ENCODE data around the gene HOXD13. TPM values are rescaled to one million over a fixed set of nuclear protein-coding genes. Genes with fewer than 3 reads are reported as not detected.

HOXD13 gene
- total RNA-seq, 2 experiments from 2014 or later, result not detected

DNA sequence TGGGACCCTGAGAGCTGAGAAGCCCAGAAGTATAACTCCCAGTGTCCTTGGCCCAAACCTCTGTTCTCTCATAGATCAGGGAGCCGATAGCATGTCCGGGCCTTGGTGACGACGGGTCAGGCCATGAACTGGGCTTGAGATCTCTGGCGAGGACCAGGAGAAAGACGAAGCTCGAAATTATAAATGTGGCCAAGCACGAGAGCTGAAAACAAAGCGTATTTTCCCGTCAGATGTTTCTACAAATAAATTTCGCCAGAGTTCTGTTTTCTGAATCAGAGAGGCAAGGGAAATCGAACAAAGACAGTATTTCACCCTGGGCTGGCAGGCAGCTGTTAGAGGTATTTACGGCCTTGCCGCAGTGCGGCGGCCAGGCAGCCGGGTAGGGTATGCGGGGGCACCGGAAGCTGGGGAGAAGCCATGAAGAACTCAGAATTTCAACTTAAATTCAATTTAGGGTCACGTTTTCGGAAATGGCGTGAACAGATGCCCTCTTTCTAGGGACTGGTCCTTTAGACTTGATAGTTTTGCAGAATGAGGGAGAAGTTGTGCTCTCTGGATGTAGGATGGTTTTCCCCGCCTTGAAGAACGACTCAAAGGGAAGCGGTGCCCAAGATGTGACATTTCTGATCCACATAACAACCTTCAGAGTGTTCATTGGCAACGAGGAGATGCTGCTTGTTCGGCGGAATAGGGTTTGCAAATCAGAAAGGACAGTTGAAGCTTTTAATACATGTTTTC is 46.6 kb downstream of the HOXD13 start:
- peaks cover 91 to 98% of the 10 kb centered on the region in 2 experiments for H3K27me3 ChIP-seq (ENCODE audit: control insufficient read depth in 1 of 2, insufficient read depth in 2 of 2, low read length in 2 of 2)
- no peak for ATAC-seq (ENCODE audit: poor library complexity)
- ChIA-PET CTCF (interaction anchor here (0.7 to 1.1 kb wide), 2 partner anchors 12 to 316 kb away, joined by 3 read pairs; no protein-coding TSS in a partner anchor), POLR2A (interaction anchor here (1.0 to 1.2 kb wide), 2 partner anchors 12 to 316 kb away, joined by 3 read pairs; no protein-coding TSS in a partner anchor)
- DNase-seq, result no peak
- Mint-ChIP-seq H3K9me3 (peaks cover 4% of the 10 kb centered on the region), H3K27me3 (peaks cover 95% of the 10 kb centered on the region), H3K4me3 (peak overlapping the region; percentile 40), H3K36me3 (ENCODE audit: low read depth) (peaks cover 3% of the 10 kb centered on the region), H3K27ac (no peak overlapping the region), H3K4me1 (ENCODE audit: low read depth) (peaks cover 41% of the 10 kb centered on the region)
- intact Hi-C loops (cut with DNase I, micrococcal nuclease), result loop anchor here in 1 of 2 experiments (10.0 kb wide), 1 partner anchor 1276 kb away; no protein-coding TSS in a partner anchor
- H3K36me3 ChIP-seq (ENCODE audit: insufficient read depth, low read length), result no peaks in the 10 kb centered on the region
- H3K9me3 ChIP-seq (ENCODE audit: control insufficient read depth in 1 of 2, insufficient read depth in 1 of 2, low read length in 2 of 2), result peaks cover 14 to 45% of the 10 kb centered on the region in 2 experiments
- TF ChIP-seq, protein P1, sequence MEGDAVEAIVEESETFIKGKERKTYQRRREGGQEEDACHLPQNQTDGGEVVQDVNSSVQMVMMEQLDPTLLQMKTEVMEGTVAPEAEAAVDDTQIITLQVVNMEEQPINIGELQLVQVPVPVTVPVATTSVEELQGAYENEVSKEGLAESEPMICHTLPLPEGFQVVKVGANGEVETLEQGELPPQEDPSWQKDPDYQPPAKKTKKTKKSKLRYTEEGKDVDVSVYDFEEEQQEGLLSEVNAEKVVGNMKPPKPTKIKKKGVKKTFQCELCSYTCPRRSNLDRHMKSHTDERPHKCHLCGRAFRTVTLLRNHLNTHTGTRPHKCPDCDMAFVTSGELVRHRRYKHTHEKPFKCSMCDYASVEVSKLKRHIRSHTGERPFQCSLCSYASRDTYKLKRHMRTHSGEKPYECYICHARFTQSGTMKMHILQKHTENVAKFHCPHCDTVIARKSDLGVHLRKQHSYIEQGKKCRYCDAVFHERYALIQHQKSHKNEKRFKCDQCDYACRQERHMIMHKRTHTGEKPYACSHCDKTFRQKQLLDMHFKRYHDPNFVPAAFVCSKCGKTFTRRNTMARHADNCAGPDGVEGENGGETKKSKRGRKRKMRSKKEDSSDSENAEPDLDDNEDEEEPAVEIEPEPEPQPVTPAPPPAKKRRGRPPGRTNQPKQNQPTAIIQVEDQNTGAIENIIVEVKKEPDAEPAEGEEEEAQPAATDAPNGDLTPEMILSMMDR (IDR thresholded peaks at IDR 0.05), result no peak
- H3K27ac ChIP-seq (ENCODE audit: low read depth in 1 of 2, low read length in 2 of 2), result no peak overlapping the region
- H3K4me1 ChIP-seq (ENCODE audit: insufficient read depth, low read length), result peaks cover 36% of the 10 kb centered on the region
- H3K4me3 ChIP-seq (ENCODE audit: low read length), result no peak overlapping the region

DNA sequence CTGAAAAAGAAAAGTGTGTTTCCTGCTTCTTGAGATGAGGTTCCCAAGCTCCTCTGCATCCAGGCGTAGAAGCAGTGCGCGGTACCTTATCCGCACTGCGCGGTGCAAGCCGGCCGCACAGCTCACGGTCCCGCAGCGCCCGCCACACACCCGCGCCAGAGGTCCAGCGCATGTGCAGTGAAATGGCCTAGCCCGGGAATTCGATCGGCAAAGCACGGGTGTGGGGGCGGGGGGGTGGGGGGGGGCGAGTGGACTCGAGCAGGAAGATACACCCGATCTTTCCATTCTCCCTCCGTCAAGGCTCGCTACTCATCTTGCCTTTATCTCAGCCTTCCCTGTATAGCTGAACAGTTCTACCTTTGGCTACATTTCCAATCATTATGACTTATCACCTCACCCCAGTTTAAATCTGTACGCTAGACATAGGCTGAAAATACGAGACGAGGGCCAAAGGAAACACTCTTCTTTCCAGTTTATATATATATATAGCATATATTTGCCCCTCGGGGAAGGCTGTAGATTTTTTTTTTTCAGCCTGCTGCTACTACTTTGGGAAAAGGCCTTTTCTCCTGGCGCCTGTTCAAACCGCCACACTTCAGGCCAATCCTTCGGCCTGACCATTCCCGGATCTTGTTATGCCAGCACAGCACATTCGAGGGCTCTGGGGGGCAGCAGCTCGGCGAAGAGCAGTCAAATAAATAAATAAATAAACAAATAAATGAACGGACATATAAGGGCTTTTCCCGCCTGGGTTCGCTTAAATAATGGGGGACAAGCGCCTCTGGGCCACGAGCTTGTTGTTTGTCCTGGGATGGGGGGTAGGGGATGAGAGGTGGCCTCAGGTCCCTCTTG is 47.4 kb downstream of the HOXD13 start:
- H3K36me3 ChIP-seq (ENCODE audit: insufficient read depth, low read length), result no peaks in the 10 kb centered on the region
- peaks cover 14 to 45% of the 10 kb centered on the region in 2 experiments for H3K9me3 ChIP-seq (ENCODE audit: control insufficient read depth in 1 of 2, insufficient read depth in 1 of 2, low read length in 2 of 2)
- H3K27me3 ChIP-seq (ENCODE audit: control insufficient read depth in 1 of 2, insufficient read depth in 2 of 2, low read length in 2 of 2), result peaks cover 85 to 98% of the 10 kb centered on the region in 2 experiments
- Mint-ChIP-seq H3K36me3 (ENCODE audit: low read depth) (peaks cover 3% of the 10 kb centered on the region), H3K4me3 (peak overlapping the region; percentile 18), H3K9me3 (peaks cover 4% of the 10 kb centered on the region), H3K4me1 (ENCODE audit: low read depth) (peaks cover 41% of the 10 kb centered on the region), H3K27ac (no peak overlapping the region), H3K27me3 (peaks cover 95% of the 10 kb centered on the region)
- TF ChIP-seq, protein P1 (IDR thresholded peaks at IDR 0.05), result no peak
- ATAC-seq (ENCODE audit: poor library complexity) (no peak), DNase-seq (no peak)
- peak overlapping the region; percentile 29 for H3K4me3 ChIP-seq (ENCODE audit: low read length)
- peaks cover 36% of the 10 kb centered on the region for H3K4me1 ChIP-seq (ENCODE audit: insufficient read depth, low read length)
- CTCF ChIA-PET, result interaction anchor here (0.7 to 1.1 kb wide), 3 partner anchors 13 to 315 kb away, joined by 3 read pairs; no protein-coding TSS in a partner anchor
- POLR2A ChIA-PET, result interaction anchor here (0.6 to 1.2 kb wide), 5 partner anchors 13 to 713 kb away, joined by 3 read pairs; no protein-coding TSS in a partner anchor
- no peak overlapping the region for H3K27ac ChIP-seq (ENCODE audit: low read depth in 1 of 2, low read length in 2 of 2)
- intact Hi-C loops (cut with DNase I, micrococcal nuclease), result loop anchor here (5.0 to 10.0 kb wide), 2 partner anchors 317 to 1275 kb away; no protein-coding TSS in a partner anchor

All from CD4-positive, alpha-beta T cell (primary cell).